Measurements from ENCODE around the gene GALM.
"Not testable (repeated sequence)": the region's sequence is repeated elsewhere in the genome, so short reads cannot be mapped to it uniquely, and the experiment has no call there.

Gene GALM

GRCh38 chr2:38660282-38660681 lies 5.6 kb upstream of the GALM start:
- Histone ChIP-seq H3K9ac (ENCODE audit: low read length in 2 of 2) (no peak overlapping the region), H3K4me1 (ENCODE audit: control insufficient read depth, insufficient read depth, low read length) (peaks cover 3% of the 10 kb centered on the region), H3K9me3 (ENCODE audit: control insufficient read depth in 2 of 2, low read length in 2 of 2) (no peaks in the 10 kb centered on the region), H3K36me3 (ENCODE audit: control insufficient read depth in 2 of 2, insufficient read depth in 2 of 2, low read length in 2 of 2) (no peaks in the 10 kb centered on the region), H3K4me3 (ENCODE audit: low read length in 2 of 2) (no peak overlapping the region), H3K27ac (ENCODE audit: low read length) (no peak overlapping the region), H3K27me3 (ENCODE audit: control insufficient read depth in 1 of 2, insufficient read depth in 2 of 2, low read length in 2 of 2) (no peaks in the 10 kb centered on the region)

GRCh38 chr2:38661306-38661705 lies 4.6 kb upstream of the GALM start:
- H3K27me3 ChIP-seq (ENCODE audit: control insufficient read depth in 1 of 2, insufficient read depth in 2 of 2, low read length in 2 of 2) = no peaks in the 10 kb centered on the region
- no peak overlapping the region for H3K4me3 ChIP-seq (ENCODE audit: low read length in 2 of 2)
- no peaks in the 10 kb centered on the region for H3K9me3 ChIP-seq (ENCODE audit: control insufficient read depth in 2 of 2, low read length in 2 of 2)
- no peaks in the 10 kb centered on the region for H3K36me3 ChIP-seq (ENCODE audit: control insufficient read depth in 2 of 2, insufficient read depth in 2 of 2, low read length in 2 of 2)
- no peak overlapping the region for H3K27ac ChIP-seq (ENCODE audit: low read length)
- H3K9ac ChIP-seq (ENCODE audit: low read length in 2 of 2) = no peak overlapping the region
- H3K4me1 ChIP-seq (ENCODE audit: control insufficient read depth, insufficient read depth, low read length) = peaks cover 6% of the 10 kb centered on the region

- peaks cover 18% of the 10 kb centered on the region for H3K4me1 ChIP-seq (ENCODE audit: control insufficient read depth, insufficient read depth, low read length)
- H3K9ac ChIP-seq (ENCODE audit: low read length in 2 of 2) = peak overlapping the region; percentile 43 to 64
- H3K4me3 ChIP-seq (ENCODE audit: low read length in 2 of 2) = peak overlapping the region; percentile 82 to 88
- H3K36me3 ChIP-seq (ENCODE audit: control insufficient read depth in 2 of 2, insufficient read depth in 2 of 2, low read length in 2 of 2) = no peaks in the 10 kb centered on the region
- H3K9me3 ChIP-seq (ENCODE audit: control insufficient read depth in 2 of 2, low read length in 2 of 2) = no peaks in the 10 kb centered on the region
- peak overlapping the region; percentile 64 for H3K27ac ChIP-seq (ENCODE audit: low read length)
- no peaks in the 10 kb centered on the region for H3K27me3 ChIP-seq (ENCODE audit: control insufficient read depth in 1 of 2, insufficient read depth in 2 of 2, low read length in 2 of 2)
Observed at GRCh38 chr2:38666556-38666910, 619 bp downstream of the GALM start.

GRCh38 chr2:38668092-38668491 lies 2.2 kb downstream of the GALM start:
- Histone ChIP-seq H3K4me3 (ENCODE audit: low read length in 2 of 2) (no peak overlapping the region), H3K27ac (ENCODE audit: low read length) (no peak overlapping the region)

GRCh38 chr2:38668779-38669479 lies 3.0 kb downstream of the GALM start:
- Histone ChIP-seq H3K4me3 (ENCODE audit: low read length in 2 of 2) (no peak overlapping the region), H3K27ac (ENCODE audit: low read length) (no peak overlapping the region), H3K4me1 (ENCODE audit: control insufficient read depth, insufficient read depth, low read length) (peaks cover 18% of the 10 kb centered on the region), H3K36me3 (ENCODE audit: control insufficient read depth in 2 of 2, insufficient read depth in 2 of 2, low read length in 2 of 2) (no peaks in the 10 kb centered on the region), H3K9ac (ENCODE audit: low read length in 2 of 2) (no peak overlapping the region), H3K27me3 (ENCODE audit: control insufficient read depth in 1 of 2, insufficient read depth in 2 of 2, low read length in 2 of 2) (no peaks in the 10 kb centered on the region), H3K9me3 (ENCODE audit: control insufficient read depth in 2 of 2, low read length in 2 of 2) (no peaks in the 10 kb centered on the region)

More at GRCh38 chr2:38668092-38668491, 2.2 kb downstream of the GALM start:
- Histone ChIP-seq H3K4me1 (ENCODE audit: control insufficient read depth, insufficient read depth, low read length) (peaks cover 18% of the 10 kb centered on the region), H3K36me3 (ENCODE audit: control insufficient read depth in 2 of 2, insufficient read depth in 2 of 2, low read length in 2 of 2) (no peaks in the 10 kb centered on the region), H3K9me3 (ENCODE audit: control insufficient read depth in 2 of 2, low read length in 2 of 2) (no peaks in the 10 kb centered on the region), H3K27me3 (ENCODE audit: control insufficient read depth in 1 of 2, insufficient read depth in 2 of 2, low read length in 2 of 2) (no peaks in the 10 kb centered on the region), H3K9ac (ENCODE audit: low read length in 2 of 2) (no peak overlapping the region)

- Histone ChIP-seq H3K27ac (ENCODE audit: low read length) (no peak overlapping the region), H3K9ac (ENCODE audit: low read length in 2 of 2) (no peak overlapping the region), H3K9me3 (ENCODE audit: control insufficient read depth in 2 of 2, low read length in 2 of 2) (no peaks in the 10 kb centered on the region), H3K4me1 (ENCODE audit: control insufficient read depth, insufficient read depth, low read length) (peaks cover 12% of the 10 kb centered on the region), H3K36me3 (ENCODE audit: control insufficient read depth in 2 of 2, insufficient read depth in 2 of 2, low read length in 2 of 2) (peaks cover 4 to 6% of the 10 kb centered on the region in 2 donors), H3K4me3 (ENCODE audit: low read length in 2 of 2) (no peak overlapping the region), H3K27me3 (ENCODE audit: control insufficient read depth in 1 of 2, insufficient read depth in 2 of 2, low read length in 2 of 2) (no peaks in the 10 kb centered on the region)
Observed at GRCh38 chr2:38671303-38671702, 5.4 kb downstream of the GALM start.

- H3K4me1 ChIP-seq (ENCODE audit: control insufficient read depth, insufficient read depth, low read length) = peaks cover 5% of the 10 kb centered on the region
- no peaks in the 10 kb centered on the region for H3K27me3 ChIP-seq (ENCODE audit: control insufficient read depth in 1 of 2, insufficient read depth in 2 of 2, low read length in 2 of 2)
- no peak overlapping the region for H3K9ac ChIP-seq (ENCODE audit: low read length in 2 of 2)
- H3K27ac ChIP-seq (ENCODE audit: low read length) = no peak overlapping the region
- no peaks in the 10 kb centered on the region for H3K9me3 ChIP-seq (ENCODE audit: control insufficient read depth in 2 of 2, low read length in 2 of 2)
- H3K4me3 ChIP-seq (ENCODE audit: low read length in 2 of 2) = no peak overlapping the region
- H3K36me3 ChIP-seq (ENCODE audit: control insufficient read depth in 2 of 2, insufficient read depth in 2 of 2, low read length in 2 of 2) = peaks cover 4 to 10% of the 10 kb centered on the region in 2 donors
Observed at GRCh38 chr2:38671946-38672345, 6.0 kb downstream of the GALM start.

GRCh38 chr2:38672445-38673391 lies 6.8 kb downstream of the GALM start:
- no peaks in the 10 kb centered on the region for H3K9me3 ChIP-seq (ENCODE audit: control insufficient read depth in 2 of 2, low read length in 2 of 2)
- H3K27ac ChIP-seq (ENCODE audit: low read length) = no peak overlapping the region
- H3K36me3 ChIP-seq (ENCODE audit: control insufficient read depth in 2 of 2, insufficient read depth in 2 of 2, low read length in 2 of 2) = peaks cover 10 to 15% of the 10 kb centered on the region in 2 donors
- no peak overlapping the region for H3K9ac ChIP-seq (ENCODE audit: low read length in 2 of 2)
- H3K4me1 ChIP-seq (ENCODE audit: control insufficient read depth, insufficient read depth, low read length) = peaks cover 3% of the 10 kb centered on the region
- no peak overlapping the region for H3K4me3 ChIP-seq (ENCODE audit: low read length in 2 of 2)
- no peaks in the 10 kb centered on the region for H3K27me3 ChIP-seq (ENCODE audit: control insufficient read depth in 1 of 2, insufficient read depth in 2 of 2, low read length in 2 of 2)

GRCh38 chr2:38676681-38677080 lies 10.8 kb downstream of the GALM start:
- H3K9me3 ChIP-seq (ENCODE audit: control insufficient read depth in 2 of 2, low read length in 2 of 2) = no peaks in the 10 kb centered on the region
- H3K27me3 ChIP-seq (ENCODE audit: control insufficient read depth in 1 of 2, insufficient read depth in 2 of 2, low read length in 2 of 2) = no peaks in the 10 kb centered on the region
- H3K36me3 ChIP-seq (ENCODE audit: control insufficient read depth in 2 of 2, insufficient read depth in 2 of 2, low read length in 2 of 2) = peaks cover 25 to 26% of the 10 kb centered on the region in 2 donors

GRCh38 chr2:38680868-38681267 lies 15.0 kb downstream of the GALM start:
- not testable (repeated sequence) for H3K9me3 ChIP-seq (ENCODE audit: control insufficient read depth in 2 of 2, low read length in 2 of 2); H3K4me1 ChIP-seq (ENCODE audit: control insufficient read depth, insufficient read depth, low read length); H3K27ac ChIP-seq (ENCODE audit: low read length); H3K27me3 ChIP-seq (ENCODE audit: control insufficient read depth in 1 of 2, insufficient read depth in 2 of 2, low read length in 2 of 2); H3K4me3 ChIP-seq (ENCODE audit: low read length in 2 of 2); H3K9ac ChIP-seq (ENCODE audit: low read length in 2 of 2)
- H3K36me3 ChIP-seq (ENCODE audit: control insufficient read depth in 2 of 2, insufficient read depth in 2 of 2, low read length in 2 of 2) = peaks cover 28 to 31% of the 10 kb centered on the region in 2 donors

More at GRCh38 chr2:38676681-38677080, 10.8 kb downstream of the GALM start:
- Histone ChIP-seq H3K27ac (ENCODE audit: low read length) (no peak overlapping the region), H3K4me1 (ENCODE audit: control insufficient read depth, insufficient read depth, low read length) (no peaks in the 10 kb centered on the region), H3K4me3 (ENCODE audit: low read length in 2 of 2) (no peak overlapping the region), H3K9ac (ENCODE audit: low read length in 2 of 2) (no peak overlapping the region)
